Calu3 (cell line): Measurements from ENCODE around the gene TMUB2. TPM values are rescaled to one million over a fixed set of nuclear protein-coding genes. Genes with fewer than 3 reads are reported as not detected.

Experiments
- BruUV-seq: library from RNA; stranded (reverse); fragments of 400-500 nt; replicated peaks from 2 replicates; lab custom pipeline; 2021; lab: Mats Ljungman, UMichigan
- CTCF ChIA-PET: fragments of 300-600 bp; sonication (Branson Sonifier 250); formaldehyde crosslinking; loops from one replicate; lab custom pipeline; 2022; ENCODE audit warnings: antibody characterized with exemption; lab: Charles Lee
- DNase-seq: peaks from one replicate; pipeline ENCODE4 v3.0.0; 2022
- H3K27ac Mint-ChIP-seq: one replicate; pipeline ENCODE4 v1.8.0; 2022; ENCODE audit warnings: mixed read lengths; ENCODE audit not compliant: unreplicated experiment
- H3K27me3 Mint-ChIP-seq: one replicate; pipeline ENCODE4 v1.8.0; 2022; ENCODE audit warnings: mixed read lengths; ENCODE audit not compliant: unreplicated experiment
- H3K36me3 Mint-ChIP-seq: one replicate; pipeline ENCODE4 v1.8.0; 2022; ENCODE audit warnings: mild to moderate bottlenecking, moderate library complexity, mixed read lengths; ENCODE audit not compliant: insufficient read depth, unreplicated experiment
- H3K4me1 Mint-ChIP-seq: one replicate; pipeline ENCODE4 v1.8.0; 2022; ENCODE audit warnings: mild to moderate bottlenecking, low read depth, mixed read lengths; ENCODE audit not compliant: unreplicated experiment
- H3K4me3 Mint-ChIP-seq: one replicate; pipeline ENCODE4 v1.8.0; 2022; ENCODE audit warnings: mild to moderate bottlenecking, low read depth, moderate library complexity, mixed read lengths; ENCODE audit not compliant: unreplicated experiment
- H3K9me3 Mint-ChIP-seq: one replicate; pipeline ENCODE4 v1.8.0; 2022; ENCODE audit warnings: low read depth, mixed read lengths; ENCODE audit not compliant: unreplicated experiment
- intact Hi-C: fragments of 100-400 bp; cut with micrococcal nuclease; formaldehyde crosslinking; loops from one replicate; pipeline ENCODE4 v1.10.0; 2022; ENCODE audit not compliant: unreplicated experiment
- total RNA-seq: library from RNA; stranded (reverse); gene quantifications from 2 replicates; pipeline ENCODE4 v1.2.3, GENCODE V29; 2022
- TF ChIP-seq, protein P1 (sequence below): fragments of 200-600 bp; IDR thresholded peaks from one replicate; pipeline ENCODE4 v1.8.0; 2022; ENCODE audit warnings: antibody characterized with exemption; ENCODE audit not compliant: unreplicated experiment

The TMUB2 gene
- total RNA-seq, 1 experiment from 2014 or later, result 56.0 TPM

DNA sequence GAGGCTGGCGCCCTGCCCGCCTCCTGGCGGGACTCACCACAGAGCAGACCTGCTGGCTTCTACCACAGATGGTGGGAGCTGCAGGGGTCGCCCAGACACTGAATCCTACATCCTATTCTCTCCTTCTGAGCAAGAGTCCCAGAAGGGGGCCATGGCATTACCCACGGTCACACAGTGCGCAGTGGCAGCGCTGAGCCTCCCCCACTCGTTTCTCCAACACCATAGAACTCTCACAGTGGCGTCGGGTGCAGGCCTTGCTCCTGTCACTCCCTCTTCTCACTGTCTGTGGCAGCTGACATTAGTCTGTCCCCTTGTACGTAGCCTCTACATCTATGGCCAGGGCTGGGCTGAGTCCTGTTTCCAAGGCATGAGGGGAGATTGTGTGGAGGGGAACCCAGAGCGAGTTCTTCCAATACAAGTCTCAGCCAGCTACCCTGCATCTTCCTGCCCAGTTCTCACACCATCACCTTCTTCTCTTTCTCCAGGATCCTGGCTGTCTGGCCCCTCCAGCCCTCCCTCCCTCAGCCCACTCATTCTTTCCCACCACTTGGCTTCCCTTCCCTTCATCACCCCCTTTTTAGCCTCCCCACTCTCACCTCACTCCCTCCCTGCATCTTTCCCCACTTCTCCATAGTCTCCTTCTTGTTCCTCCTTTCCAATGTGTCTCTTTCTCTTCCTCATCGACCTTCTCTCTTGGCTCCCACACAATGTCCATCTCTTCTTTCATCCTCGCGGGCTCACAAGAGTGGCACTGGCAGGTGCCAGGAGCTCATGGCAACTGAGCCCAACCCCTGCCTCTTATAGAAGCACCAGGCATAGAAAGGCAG lies 26.8 kb downstream of the TMUB2 start:
- no peaks in the 10 kb centered on the region for H3K9me3 Mint-ChIP-seq
- intact Hi-C loops, result no loop called here

DNA sequence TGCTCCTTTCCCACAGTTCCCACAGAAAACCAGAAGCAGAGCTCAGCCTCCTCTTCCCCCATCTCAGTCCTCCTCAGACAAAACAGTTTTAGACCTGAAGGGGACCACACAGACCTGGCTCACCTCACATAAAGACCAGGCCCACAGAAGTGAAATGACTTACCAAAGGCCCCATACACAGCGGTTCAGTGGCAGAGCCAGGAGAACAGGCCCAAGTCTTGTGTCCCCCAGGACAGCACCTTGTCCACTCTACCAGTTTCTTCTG lies 27.4 kb downstream of the TMUB2 start:
- BruUV-seq, result no TSS peak
- H3K36me3 Mint-ChIP-seq, result peaks cover 76% of the 10 kb centered on the region
- no peak for DNase-seq
- H3K9me3 Mint-ChIP-seq, result no peaks in the 10 kb centered on the region
- CTCF ChIA-PET, result interaction anchor here (0.6 kb wide), 1 partner anchor 103 kb away, joined by 3 read pairs; no protein-coding TSS in a partner anchor
- peak overlapping the region; percentile 35 for H3K27ac Mint-ChIP-seq
- H3K27me3 Mint-ChIP-seq, result no peaks in the 10 kb centered on the region
- H3K4me1 Mint-ChIP-seq, result peaks cover 17% of the 10 kb centered on the region
- intact Hi-C loops, result no loop called here
- H3K4me3 Mint-ChIP-seq, result no peak overlapping the region
- TF ChIP-seq, protein P1, sequence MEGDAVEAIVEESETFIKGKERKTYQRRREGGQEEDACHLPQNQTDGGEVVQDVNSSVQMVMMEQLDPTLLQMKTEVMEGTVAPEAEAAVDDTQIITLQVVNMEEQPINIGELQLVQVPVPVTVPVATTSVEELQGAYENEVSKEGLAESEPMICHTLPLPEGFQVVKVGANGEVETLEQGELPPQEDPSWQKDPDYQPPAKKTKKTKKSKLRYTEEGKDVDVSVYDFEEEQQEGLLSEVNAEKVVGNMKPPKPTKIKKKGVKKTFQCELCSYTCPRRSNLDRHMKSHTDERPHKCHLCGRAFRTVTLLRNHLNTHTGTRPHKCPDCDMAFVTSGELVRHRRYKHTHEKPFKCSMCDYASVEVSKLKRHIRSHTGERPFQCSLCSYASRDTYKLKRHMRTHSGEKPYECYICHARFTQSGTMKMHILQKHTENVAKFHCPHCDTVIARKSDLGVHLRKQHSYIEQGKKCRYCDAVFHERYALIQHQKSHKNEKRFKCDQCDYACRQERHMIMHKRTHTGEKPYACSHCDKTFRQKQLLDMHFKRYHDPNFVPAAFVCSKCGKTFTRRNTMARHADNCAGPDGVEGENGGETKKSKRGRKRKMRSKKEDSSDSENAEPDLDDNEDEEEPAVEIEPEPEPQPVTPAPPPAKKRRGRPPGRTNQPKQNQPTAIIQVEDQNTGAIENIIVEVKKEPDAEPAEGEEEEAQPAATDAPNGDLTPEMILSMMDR, result no peak

More for the DNA sequence above, 26.8 kb downstream of the TMUB2 start:
- CTCF ChIA-PET, result interaction anchor here (0.5 to 0.6 kb wide), 2 partner anchors 103 to 119 kb away, joined by 3 to 6 read pairs; no protein-coding TSS in a partner anchor
- no TSS peak for BruUV-seq
- DNase-seq, result no peak
- H3K4me3 Mint-ChIP-seq, result no peak overlapping the region
- peak overlapping the region; percentile 35 for H3K27ac Mint-ChIP-seq
- peaks cover 80% of the 10 kb centered on the region for H3K36me3 Mint-ChIP-seq
- peaks cover 20% of the 10 kb centered on the region for H3K4me1 Mint-ChIP-seq
- TF ChIP-seq, protein P1, result no peak
- H3K27me3 Mint-ChIP-seq, result no peaks in the 10 kb centered on the region

DNA sequence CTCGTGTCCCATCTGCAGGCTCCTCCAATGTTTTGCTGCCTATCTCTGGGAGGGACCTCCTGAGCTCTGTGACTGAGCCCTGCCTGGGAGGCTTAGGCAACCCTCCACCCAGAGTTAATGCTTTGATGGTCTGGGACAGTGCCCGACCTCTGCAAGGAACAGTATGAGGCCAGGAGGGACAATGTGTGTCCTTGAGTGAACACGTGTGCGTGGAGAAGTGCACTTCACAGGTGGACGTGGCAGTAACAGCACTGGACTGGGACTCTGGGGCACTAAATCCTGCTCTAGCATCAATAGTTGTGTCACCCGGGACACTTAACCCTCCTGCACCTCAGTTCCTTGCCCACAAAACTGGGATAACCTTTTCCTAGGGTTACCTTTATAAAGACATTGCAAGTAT lies 28.1 kb downstream of the TMUB2 start:
- Mint-ChIP-seq H3K27me3 (no peaks in the 10 kb centered on the region), H3K4me1 (peaks cover 17% of the 10 kb centered on the region), H3K27ac (no peak overlapping the region), H3K4me3 (no peak overlapping the region), H3K9me3 (no peaks in the 10 kb centered on the region), H3K36me3 (peaks cover 75% of the 10 kb centered on the region)
- BruUV-seq, result no TSS peak
- TF ChIP-seq, protein P1, result no peak
- CTCF ChIA-PET, result no interaction called here
- intact Hi-C loops, result no loop called here
- no peak for DNase-seq

DNA sequence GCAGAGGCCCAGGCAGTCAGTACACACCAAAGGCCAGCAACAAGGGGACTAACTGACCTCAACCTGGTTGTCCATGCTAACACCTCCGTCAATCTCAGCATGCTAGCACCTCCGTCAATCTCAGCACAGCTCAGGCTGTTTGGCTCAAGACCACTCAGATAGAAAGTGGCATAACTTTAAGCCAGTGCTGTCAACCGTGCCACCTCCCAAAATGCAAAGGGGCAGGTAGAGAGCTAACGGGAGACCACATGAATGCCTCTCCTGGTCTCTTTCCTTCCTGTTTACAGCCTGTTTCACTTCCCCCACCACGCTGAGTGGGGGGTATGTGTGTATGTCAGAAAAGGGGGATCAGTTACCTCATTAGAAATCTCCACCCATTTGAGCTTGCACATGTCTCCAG lies 29.4 kb downstream of the TMUB2 start:
- Mint-ChIP-seq H3K36me3 (peaks cover 80% of the 10 kb centered on the region), H3K27me3 (no peaks in the 10 kb centered on the region), H3K27ac (no peak overlapping the region), H3K4me3 (no peak overlapping the region), H3K4me1 (peaks cover 17% of the 10 kb centered on the region), H3K9me3 (no peaks in the 10 kb centered on the region)
- intact Hi-C loops, result no loop called here
- BruUV-seq, result no TSS peak
- no peak for DNase-seq
- CTCF ChIA-PET, result interaction anchor here (1.4 kb wide), 1 partner anchor 13 kb away, joined by 4 read pairs; no protein-coding TSS in a partner anchor
- TF ChIP-seq, protein P1, result no peak
